Thyroid gland (tissue), 4 donors: Measurements from ENCODE around the gene ASCC3.

Source experiments
- POLR2A ChIP-seq, 2 donors: fragments of 450-650 bp; IDR thresholded peaks; one replicate each; pipeline ENCODE4 v1.6.1; 2017; ENCODE audit warnings: antibody characterized with exemption in 2 of 2, mild to moderate bottlenecking in 2 of 2, moderate library complexity in 1 of 2
- TF ChIP-seq, protein P1 (sequence below), 6 experiments: fragments of 200-600 bp in 3 of 6; fragments of 450-650 bp in 3 of 6; sonication (generic) in 3 of 6; IDR thresholded peaks; one replicate each; pipeline ENCODE4 v1.5.1; 2016 to 2019; ENCODE audit warnings: antibody characterized with exemption in 6 of 6, mild to moderate bottlenecking in 2 of 6, inconsistent platforms in 1 of 6, moderate library complexity in 1 of 6

DNA sequence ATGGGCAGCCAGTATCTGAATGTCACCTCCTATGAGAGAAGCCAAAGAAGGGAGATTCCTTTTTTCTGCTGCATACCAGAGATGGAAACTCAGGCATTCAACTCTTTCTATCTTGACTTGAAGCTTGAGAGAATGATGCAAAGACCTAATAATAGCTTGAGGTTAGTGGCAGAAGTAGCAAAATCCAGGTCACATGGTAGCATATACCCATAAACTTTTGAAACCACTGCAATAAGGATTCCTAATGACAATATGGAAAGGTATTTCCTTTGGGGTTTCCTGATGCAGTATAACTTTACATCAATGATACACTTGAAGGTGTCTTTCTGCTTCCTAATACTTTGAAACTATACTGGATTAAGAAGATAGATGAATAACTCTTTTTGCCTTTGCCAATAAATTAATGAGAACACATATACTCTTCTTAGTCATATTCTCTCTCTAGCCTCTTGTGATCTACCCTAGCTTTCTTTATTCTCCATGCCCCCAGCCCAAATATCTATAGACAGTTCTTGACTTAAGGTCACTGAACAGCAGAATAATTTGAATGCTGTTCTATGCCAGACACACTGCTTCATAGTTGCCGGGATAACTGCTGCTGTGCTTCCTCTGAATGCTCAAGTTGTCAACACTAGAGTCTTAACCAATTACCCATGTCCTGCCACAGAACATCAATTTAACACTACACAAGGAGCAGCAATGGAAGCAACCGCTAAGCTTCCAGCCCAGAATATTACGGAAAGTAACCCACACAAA, 260.9 kb downstream of the ASCC3 start:
- TF ChIP-seq, protein P1, sequence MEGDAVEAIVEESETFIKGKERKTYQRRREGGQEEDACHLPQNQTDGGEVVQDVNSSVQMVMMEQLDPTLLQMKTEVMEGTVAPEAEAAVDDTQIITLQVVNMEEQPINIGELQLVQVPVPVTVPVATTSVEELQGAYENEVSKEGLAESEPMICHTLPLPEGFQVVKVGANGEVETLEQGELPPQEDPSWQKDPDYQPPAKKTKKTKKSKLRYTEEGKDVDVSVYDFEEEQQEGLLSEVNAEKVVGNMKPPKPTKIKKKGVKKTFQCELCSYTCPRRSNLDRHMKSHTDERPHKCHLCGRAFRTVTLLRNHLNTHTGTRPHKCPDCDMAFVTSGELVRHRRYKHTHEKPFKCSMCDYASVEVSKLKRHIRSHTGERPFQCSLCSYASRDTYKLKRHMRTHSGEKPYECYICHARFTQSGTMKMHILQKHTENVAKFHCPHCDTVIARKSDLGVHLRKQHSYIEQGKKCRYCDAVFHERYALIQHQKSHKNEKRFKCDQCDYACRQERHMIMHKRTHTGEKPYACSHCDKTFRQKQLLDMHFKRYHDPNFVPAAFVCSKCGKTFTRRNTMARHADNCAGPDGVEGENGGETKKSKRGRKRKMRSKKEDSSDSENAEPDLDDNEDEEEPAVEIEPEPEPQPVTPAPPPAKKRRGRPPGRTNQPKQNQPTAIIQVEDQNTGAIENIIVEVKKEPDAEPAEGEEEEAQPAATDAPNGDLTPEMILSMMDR (IDR thresholded peaks at IDR 0.05), result no peak
- TF ChIP-seq POLR2A (IDR thresholded peaks at IDR 0.05), result no peak
